HG03558 (cell line): ENCODE data around the gene PLCL1.

Experiments
- ATAC-seq: cut with Tn5 transposase; IDR thresholded peaks from one replicate; pipeline ENCODE4 v1.9.1; 2021; ENCODE audit warnings: moderate number of reproducible peaks; ENCODE audit not compliant: unreplicated experiment; ENCODE audit errors: extremely low read depth

The PLCL1 gene

DNA sequence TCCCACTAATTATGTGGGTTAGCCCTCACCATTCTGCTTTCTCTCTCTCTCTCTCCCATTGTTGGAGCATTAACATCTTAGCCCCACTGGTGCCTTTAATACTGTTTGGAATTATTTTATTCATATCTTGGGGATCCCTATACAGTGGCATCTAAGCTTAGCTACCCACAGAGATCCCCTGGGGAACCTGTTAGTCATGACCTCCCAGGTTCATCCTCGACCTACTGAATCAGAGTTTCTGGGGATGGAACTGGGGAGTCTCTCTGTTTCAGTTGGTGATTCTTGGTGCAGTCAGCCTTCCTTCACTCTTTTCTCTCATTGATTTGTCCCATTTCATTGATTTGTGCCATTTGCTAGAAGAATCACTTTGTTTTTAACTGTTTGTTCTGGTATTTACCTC, 137.3 kb downstream of the PLCL1 start:
- no peak for ATAC-seq

DNA sequence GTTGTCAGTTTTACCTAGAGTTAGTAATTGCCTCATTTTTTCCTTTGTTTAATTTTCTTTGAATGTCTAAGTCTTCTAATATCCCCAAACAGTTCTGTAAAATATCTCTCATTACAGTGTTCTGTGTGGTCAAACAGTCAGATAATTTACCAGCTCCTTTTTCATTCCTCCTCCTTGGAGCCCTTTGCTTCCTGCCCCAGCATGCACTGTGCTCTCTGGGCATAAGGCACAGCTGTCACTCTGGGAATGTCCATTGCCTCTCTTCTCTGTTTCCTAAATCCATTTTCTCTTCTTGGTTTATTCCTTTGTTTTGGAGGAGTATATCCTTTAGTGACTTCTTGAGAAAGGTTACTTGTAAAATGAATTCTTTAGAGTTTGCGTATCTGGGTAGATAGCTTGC, 139.3 kb downstream of the PLCL1 start:
- no peak for ATAC-seq

DNA sequence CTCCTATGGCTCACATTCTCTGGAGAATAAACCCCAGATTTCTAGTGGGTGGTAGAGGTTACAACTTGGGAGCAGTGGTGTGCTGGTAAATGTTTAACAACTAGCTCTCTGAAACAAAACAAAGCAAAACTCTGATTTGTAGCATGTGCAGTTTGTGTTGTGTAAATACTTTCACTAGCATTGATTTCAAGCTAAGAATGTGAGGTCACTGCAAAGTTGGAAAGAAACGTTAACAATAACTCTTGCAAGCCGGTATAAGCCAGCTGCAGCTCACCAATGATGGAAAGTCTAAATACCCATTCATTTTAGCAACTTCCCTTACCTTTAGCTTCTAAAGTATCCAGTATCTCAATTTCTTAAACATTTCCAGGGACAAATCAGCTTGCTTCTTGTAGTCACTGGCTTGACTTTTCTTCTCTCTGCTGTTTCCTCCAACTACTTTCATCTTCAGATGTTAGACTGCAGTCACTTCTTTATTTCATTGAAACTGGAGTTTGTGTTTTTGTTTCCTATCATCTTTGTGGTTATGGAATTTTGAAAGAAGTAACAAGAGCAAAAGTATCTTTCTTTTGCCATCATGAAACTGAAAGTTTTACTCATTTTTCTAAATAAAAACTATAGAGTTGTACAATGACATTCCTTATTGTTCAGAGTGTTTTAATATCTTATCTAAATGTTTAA, 140.2 kb downstream of the PLCL1 start:
- no peak for ATAC-seq

DNA sequence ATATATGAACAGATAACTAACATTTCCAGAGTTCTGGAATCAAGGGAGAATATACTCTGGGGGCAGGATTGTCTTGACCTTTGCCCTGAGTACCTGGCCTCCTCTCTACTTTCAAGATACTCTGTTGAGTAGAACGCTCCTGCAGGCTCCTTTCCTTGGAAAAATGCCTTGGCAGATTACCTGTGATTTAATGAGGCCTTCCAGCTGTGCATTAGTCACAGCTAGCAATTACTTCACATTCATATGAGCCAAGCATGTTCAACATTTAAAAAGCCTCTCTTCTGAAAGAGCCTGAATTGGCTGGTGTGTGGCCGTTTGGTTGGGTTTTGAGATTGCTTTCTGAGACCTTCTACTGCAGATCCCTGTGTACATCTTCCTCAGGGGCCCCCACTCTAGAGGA, 142.2 kb downstream of the PLCL1 start:
- ATAC-seq = no peak

DNA sequence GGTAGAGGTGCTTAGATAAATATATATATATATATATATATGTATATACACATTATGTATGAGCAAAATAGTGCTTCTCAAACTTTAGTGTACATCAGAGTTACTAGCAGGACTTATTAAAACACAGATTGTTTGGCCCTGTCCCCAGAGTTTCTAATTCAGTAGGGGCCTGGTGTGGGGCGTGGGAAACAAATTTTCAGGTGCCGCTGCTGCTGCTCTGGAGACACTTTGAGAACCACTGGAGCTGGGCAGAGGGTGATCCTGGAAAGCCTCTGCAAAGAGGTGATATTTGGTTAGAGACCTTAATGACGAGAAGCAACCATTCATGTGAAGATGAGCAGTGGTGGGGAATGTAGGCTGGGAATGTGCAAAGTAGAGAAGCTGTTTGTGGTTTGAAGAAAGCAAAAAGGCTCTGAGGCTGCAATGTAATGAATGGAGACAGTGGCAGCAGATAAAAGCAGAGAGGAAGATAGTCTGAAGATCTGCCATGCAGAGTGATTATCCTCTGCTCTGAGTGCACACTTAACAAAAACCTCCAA, 142.9 kb downstream of the PLCL1 start:
- ATAC-seq = no peak

DNA sequence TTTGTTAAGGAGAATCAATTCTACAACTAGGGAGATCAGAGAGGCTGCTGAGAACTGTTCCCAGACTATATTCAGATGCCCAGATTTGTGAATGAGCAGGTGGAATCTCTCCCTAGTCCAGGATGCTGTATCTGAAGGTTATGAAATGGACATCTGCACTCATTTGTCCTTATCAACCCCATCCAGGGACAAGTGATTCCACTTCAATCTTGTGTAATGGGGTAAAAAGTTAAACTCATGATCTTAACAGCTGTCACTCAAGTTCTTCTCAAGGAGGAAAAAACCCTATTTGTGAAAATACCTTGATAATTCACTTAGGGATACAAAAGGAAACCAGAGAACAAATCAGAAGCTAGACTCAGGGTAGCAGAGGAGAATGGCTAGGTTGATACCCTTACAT, 144.8 kb downstream of the PLCL1 start:
- no peak for ATAC-seq

DNA sequence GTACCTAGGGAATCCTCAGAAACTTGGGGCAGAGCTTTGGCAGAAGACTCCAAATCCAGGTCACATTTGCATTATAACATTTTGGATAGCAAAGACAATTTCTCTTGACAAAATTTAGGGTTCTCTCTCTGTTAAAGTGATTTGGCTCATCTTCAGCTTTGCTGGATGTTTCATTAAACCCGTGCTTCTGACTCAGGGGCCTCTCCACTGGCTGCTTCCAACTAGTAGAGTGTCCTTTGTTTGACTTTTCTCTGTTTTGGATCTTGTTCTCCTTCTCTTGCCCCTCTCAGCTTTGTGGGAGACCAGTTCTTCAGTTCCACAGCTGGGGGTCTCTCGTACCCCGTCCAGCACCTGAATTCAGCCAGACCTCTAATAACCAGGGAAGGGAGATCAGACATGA, 145.6 kb downstream of the PLCL1 start:
- ATAC-seq = no peak

DNA sequence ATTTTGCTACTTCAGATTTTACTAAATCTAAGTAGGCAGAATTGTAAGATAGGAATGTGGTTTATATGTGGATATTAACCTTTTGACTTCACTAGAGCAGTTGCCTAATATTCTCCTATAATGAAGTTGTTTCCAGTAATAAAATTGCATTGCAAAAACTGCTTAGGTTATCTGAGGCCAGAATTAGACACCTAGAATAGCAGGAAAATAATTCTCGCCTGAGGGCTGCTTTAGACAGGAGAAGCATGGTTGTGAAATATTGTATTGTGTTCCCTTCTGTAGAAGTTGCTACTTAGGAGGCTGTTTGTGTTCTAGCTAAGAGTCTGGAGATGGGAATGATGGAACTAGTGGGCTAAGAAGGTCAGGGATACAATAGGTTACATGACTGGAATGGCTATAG, 146.3 kb downstream of the PLCL1 start:
- no peak for ATAC-seq

DNA sequence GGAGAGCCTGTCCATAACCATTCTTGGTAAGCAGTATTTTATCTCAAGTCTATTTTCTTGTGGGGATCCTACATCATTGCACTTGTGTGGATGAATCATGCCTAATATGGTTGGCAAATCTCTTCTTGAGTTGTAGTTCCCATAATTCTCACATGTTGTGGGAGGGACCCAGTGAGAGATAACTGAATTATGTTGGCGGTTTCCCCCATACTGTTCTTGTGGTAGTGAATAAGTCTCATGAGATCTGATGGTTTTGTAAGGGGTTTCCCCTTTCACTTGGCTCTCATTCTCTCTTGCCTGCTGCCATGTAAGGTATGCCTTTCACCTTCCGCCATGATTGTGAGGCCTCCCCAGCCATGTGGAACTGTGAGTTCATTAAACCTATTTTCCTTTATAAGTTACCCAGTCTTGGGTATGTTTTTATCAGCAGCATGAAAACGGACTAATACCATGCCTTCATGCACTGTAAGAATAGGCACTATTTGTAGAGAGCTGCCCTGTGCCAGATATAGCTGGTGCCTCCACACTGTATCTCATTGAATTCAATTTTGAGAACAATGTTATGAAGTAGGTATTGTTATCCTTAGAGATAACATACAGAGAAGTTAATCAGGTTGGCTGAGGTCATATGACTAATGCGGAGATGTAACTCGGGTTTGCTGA, 148.3 kb downstream of the PLCL1 start:
- no peak for ATAC-seq

DNA sequence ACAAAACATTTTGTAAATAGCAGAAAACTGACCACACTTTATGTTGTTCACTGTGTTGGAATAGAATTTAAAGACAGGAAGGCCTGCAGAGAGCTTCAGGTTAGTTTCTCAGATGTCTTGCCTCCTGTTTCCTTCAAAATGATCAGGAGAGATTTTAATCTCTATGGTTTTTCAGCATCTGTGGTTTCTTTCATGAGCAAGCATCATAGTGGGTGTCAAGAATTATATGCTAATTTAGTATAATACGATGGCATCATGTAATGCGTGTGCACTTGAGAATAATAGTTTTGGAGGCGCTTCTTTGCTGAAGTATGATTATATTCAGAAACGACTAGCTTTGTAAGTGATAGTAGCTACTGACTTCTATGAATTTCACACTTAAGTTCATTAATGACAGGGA, 149.9 kb downstream of the PLCL1 start:
- ATAC-seq = no peak

DNA sequence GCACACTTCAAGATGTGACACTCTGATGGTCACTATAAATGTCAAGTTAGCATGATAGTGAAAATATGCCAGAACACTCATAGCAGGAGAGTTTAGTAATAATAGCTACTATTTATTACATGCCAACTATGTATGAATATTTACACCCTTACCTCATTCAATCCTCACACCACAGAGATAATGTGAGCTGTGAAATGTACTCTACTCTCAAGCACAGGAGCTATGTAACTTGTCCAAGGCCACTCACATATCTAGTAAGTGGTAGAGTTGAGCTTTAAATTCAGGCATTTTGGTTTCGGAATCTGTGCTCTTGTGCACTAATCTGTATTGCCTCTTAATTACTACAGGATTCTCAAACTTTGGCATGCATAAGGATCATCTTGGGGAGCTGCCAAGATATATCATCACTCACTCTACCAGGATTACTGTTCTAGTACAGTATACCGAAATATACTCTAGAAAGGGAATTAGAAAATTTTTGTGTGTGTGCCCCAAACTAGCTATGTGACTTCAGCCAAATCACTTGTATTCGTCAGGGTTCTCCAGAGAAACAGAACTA, 154.3 kb downstream of the PLCL1 start:
- ATAC-seq = no peak

DNA sequence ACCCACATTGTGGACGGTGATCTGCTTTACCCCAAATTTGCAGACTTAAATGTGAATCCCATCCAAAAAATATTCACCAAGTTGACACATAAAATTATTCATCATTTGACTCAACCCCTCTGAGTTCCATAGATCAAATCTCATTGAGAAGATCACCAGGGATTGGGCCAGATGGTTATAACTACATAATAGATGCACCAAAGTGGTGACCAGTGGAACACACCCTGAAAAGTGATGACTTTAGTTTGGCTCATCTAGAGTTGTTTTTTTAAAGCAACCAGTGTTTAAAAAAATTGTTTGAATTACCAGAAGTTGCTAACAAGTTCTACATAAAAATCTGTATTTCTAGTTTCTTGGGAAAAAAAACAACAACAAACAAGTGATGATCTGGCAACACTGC, 155.0 kb downstream of the PLCL1 start:
- no peak for ATAC-seq

DNA sequence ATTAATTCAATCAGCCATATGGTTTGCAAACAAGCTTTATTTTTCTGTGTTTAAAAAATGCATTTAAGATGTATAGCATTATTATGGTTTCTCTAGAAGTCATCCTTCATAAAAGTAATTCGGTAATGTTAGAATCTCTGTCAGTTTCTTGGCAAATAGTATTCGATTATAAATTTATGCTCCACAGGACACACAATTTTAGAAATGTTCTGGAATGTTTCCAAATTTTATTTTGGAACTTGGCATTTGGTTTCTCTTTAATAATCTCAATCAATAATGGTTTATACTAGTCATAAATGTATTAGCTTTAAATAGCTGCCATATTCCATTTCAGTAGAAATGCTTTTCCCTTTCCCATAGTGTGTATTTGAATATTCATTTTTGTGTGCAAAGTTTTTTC, 156.4 kb downstream of the PLCL1 start:
- no peak for ATAC-seq

DNA sequence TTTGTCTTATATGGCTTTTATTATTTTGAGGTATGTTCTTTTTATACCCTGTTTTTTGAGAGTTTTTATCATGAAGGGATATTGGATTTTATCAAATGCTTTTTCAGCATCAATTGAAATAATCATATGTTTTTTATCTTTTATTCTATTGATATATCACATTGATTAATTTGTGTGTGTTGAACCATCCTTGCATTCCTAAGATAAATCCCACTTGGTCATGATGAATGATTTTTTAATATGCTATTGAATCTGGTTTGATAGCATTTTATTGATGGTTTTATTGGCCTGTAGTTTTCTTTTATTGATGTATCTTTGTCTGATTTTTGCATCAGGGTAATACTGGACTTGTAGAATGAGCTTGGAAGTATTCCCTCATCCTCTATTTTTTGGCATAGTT, 160.3 kb downstream of the PLCL1 start:
- ATAC-seq = no peak

DNA sequence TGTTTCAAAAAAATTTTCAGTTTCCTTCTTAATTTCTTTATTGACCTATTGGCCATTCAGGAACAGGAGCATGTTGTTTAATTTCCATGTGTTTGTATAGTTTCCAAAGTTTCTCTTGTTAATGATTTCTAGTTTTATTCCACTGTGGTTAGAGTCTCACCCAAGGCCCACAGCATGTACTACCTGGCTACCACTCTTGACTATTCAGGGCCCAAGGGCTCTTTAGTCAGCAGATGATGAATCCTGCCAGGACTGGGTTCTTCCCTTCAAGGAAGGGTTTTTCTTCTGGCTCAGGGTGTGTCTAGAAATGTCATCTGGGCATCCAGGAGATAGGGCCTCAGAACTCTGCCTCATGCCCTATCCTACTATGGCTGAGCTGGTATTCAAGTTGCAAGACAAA, 161.4 kb downstream of the PLCL1 start:
- no peak for ATAC-seq

DNA sequence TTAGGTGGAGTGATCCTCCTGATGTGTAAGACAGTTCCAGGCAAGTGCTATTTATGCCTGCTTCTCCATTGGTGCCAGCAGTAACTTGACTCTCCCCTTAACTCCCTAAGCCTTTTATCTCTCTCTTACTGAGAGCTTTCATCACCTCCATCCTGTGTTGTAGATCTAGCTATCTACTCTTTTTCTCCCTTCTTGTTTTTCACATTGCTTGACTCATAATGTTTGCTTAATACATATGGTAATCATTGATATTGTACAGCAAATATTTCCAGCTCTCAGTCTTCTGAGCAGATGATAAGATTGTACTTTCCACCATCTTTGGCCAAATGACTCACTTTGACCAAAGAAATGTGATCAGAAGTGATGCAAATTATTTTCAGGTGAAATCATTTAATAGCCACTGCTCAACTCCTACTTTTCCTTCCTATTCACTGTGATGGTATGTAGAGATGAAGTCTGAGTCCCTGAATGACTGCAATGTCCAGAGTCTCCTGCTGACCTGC, 165.0 kb downstream of the PLCL1 start:
- no peak for ATAC-seq

DNA sequence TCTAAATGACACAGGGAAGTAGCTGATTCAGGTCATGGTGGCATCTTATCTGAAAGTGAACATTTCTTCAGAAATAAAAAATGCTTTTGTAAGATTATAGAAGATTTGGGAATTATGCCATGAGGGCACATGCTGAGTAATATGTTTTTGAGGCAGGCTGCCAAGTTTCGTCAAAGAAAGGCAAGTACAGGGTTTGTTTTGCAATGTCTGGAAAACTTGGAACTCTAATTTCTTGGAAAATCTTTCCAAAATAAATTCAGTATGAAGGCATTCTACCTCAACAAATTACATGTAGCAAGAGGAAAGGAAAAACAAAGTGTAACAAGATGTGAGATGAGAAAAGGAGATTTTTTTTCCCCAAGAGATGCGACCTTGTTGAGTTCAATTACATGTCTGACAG, 167.7 kb downstream of the PLCL1 start:
- ATAC-seq = no peak

DNA sequence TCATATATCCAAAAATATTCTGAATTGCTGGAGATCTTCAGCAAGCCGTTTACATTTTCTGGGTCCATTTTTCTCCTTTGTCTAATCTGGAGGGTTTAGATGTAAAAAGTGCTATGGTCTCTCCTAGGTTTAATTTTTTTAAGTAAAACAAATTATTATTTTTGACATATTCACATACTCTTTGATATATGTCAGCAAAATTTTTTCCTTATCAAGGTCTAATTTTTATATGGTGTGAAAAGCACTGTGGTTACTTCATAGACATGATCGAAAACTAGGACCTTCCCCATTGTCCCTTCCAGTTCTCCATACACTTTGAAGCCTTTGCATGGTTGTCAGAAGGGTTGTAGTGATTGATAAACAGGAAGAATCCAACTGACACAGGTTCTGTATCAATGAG, 168.2 kb downstream of the PLCL1 start:
- ATAC-seq = no peak

DNA sequence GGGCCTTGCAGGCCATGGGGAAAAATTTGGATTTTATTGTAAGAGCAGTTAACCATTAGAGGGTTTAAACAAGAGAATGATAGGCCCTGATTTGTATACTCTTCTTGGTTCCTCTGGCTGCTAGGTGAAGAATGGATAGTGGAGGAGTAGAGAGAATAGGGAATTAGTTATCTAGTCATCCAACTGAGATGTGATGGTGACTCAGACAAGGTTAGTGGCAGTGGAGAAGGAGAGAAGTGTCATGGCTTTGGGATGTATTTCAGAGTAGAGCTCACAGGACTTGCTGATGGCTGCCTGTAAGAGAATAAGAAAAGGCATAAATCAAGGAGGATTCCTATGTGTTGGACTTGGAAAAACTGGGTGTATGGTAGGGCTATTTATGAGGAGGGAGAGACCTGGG, 169.4 kb downstream of the PLCL1 start:
- no peak for ATAC-seq

DNA sequence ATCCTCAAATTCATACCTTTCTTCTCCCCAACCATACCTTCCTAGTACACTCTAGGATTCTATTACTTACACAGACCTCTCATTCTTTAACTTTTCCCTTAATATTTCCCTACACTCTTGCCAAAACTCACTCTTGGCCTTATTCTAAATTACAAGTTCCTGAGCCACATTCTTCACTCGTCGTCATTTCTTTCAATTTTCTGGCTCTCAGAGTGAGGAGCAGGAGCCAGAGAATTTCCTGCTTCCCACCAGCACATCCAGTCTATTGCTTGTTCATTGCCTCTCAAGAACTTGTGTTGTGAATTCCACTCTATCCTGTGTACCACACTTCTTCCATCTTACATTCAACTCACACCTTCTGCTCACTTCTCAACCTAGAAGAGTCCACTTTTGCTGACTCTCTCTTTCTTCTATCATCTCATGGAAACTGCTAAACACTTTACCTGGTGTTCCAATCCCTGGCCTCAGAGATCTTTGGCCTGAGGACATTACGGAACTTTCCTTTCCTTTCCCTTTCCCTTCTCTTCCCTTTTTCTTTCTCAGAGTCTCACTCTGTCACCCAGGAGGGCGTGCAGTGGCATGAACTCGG, 171.6 kb downstream of the PLCL1 start:
- no peak for ATAC-seq

DNA sequence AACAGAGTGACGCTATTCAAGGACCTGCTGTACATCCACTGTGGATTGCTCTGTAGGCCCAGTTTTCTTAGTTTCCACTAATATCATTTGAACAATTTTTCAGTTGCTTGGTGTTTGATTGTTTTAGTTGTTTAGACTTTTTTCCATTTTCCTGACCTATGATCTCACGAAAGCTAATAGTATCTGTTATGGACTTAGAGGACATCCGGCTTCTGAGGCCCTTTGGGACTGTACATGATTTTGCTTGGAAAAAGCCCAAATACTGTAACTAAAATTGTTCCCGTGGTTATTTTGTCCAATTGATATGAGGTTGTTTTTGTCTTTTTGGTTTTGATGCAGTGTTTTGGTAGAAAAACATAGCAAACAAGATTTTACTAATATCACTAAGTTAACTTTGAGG, 174.6 kb downstream of the PLCL1 start:
- no peak for ATAC-seq
